GM18508 (cell line): ENCODE data around the gene WIPI1.

ENCODE experiments used
- ATAC-seq: cut with Tn5 transposase; IDR thresholded peaks from one replicate; pipeline ENCODE4 v1.9.1; 2021; ENCODE audit warnings: moderate number of reproducible peaks; ENCODE audit not compliant: insufficient read depth, unreplicated experiment

The WIPI1 gene

DNA sequence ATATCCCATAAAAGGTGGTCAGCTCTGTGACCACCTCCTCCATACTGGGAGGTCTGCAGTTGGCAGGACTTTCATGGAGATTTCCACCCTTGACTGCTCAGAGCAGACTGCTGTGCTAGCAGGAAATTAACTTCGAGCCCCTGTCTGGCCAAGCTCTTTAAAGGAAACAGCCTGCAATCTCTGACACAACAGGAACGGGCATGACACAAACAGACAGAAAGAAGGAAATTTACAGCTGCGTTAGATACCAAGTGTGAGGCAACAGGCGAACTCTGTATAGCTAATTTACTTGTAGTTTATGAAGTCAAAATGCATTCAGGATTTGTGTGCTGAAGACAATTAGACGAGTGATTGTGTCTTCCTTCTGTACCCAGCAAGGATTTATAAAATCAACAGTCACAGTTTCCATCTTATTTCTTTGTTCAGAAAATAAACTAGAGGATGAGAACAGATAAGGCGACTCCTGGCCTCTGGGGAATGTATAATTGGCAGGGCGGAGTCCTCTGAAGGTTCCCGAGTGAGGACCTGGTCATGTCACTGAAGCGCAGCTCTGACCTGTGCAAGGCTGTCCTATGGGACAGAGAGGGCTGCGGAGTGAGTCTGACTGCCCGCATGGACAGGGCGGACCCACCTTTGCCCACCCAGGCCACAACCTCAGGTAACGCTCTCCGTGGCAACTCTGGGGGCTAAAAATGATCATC, 16.1 kb downstream of the WIPI1 start:
- ATAC-seq = no peak

- no peak for ATAC-seq
Measured at GRCh38 chr17:68440526-68440925, 16.8 kb downstream of the WIPI1 start.

- ATAC-seq = no peak
Measured at GRCh38 chr17:68439656-68440290, 17.5 kb downstream of the WIPI1 start.

DNA sequence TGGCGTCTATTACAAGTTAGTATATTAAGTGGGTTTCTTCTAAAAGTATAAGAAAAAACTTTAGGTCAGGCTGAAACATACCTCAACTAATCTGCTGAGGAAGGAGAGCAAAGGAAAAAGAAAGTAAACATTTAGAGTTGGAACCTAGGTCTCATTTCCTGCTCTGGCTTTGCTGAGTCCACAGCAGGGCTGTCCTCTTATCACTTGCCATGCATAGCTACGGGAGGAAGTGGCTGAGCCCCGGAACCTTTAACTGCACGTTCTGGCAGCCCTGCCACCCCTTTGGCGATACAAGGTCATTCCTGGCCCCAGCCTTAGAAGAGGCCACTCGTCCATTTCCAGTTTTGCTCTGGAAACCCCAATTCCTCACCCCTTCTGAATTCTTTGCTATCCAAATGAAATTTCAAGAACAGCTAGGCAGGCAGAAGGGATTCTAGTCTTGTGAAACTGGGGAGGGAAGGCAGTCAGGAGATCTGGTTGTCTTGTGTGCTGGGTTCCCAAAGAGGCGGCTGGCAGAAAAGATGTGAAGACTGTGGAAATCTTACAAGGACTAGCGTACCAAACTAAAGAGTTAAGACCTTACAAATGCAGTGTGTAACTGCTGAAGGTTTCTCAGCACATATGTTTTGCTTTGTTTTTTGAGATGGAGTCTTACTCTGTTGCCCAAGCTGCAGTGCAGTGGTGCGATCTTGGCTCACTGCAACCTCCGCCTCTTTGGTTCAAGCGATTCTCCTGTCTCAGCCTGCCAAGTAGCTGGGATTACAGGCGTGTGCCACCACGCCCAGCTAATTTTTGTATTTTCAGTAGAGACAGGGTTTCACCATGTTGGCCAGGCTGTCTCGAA, 19.1 kb downstream of the WIPI1 start:
- peak; percentile 46 for ATAC-seq

DNA sequence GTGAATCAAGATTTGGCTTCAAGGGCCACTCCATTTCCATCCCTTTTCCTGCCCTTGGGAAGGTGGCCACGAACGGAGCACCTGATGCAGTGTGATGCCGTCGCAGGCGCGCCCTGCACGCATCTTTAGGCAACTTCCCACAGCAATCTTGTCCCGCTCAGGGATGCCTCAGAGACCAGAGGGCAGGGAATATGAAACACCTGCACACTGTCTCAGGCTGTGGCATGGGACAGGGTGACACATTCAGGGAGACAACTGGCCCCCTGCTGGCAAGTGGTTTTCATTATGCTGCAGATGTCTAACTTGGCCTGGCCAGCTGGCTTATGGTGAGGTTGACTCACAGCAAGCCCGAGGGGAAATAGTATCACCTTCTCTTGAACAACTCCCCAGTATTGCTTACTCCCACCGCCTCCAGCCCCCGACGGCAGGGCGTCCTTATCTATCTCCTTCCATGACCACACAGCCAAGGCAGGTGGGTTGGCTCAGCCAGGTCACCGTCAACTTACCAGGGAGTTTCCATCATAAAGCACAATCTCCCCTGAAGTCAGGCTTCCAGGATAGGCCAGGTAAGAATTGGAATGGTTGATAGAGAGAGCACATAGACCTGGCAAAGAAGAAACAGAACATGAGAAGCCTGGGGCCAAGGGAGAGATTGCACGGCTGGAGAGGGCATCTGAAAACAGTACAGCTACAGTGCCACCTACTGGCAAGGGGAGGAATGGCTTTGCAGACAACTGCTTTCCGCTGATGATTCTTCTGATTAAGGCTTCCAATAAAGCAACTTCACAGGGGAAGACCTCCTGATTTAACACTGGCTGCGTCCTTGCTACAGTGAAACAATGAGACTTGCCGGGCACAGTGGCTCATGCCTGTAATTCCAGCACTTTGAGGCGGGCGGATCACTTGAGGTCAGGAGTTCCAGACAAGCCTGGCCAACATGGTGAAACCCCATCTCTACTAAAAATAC, 21.1 kb downstream of the WIPI1 start:
- no peak for ATAC-seq

DNA sequence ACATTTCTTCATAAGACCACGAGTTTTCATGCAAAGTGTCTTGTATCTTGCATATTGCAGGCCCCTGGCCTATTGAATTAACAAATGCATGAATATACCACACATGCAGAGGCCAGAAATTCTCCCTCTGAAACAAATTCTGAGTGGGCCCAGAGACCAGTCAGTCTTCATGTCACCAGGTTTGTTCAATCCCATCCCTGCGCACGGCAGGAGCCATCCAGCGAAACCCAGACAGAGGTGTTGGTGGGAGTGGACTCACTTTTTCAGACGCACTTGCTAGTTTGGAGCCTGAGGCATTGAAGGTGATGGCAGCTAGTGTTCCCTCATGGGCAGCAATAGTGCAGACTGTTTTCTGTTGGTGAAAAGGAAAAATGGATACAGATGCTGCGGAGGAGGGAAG, 21.9 kb downstream of the WIPI1 start:
- no peak for ATAC-seq

- ATAC-seq = no peak
Measured at GRCh38 chr17:68433911-68434508, 23.3 kb downstream of the WIPI1 start.

DNA sequence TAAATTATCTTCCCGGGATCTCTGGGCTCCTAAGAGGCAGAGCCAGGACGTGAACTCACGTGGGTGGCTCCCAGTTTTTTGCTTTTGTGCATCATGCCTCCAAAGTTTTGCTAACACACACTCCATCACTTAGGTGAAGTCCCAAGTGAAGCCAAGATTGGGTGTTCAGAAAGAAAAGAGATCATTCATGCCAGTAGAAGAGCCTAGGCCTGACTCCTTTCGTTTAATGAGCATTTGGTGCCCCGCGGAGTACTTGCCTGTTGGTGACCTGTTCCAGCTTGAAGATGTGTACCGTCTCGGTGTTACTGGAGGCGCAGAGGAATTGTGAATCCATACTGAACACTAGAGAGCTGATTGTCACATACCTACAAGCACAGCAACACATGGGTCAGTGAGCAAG, 24.1 kb downstream of the WIPI1 start:
- no peak for ATAC-seq

- ATAC-seq = no peak
Measured at GRCh38 chr17:68432086-68432864, 25.0 kb downstream of the WIPI1 start.

DNA sequence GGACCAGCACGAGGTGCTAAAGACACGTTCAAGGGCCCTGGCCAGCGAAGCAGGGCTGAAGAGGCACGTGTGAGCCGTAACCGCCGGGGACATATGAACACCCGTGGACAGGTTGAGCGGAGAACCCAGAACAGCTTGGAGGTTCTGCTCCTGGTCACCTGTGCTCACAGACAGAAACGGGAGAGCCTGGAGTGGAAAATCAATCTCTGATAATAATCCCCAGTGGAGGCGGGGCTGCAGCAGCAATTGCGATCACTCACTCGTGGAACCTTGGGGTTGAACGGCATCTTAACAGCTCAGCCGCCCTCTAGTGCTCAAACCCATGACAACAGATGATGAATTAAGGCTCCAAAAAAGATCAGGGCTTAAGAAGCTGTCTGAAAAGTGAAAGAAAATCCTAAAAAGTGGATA, 25.6 kb downstream of the WIPI1 start:
- no peak for ATAC-seq

GRCh38 chr17:68431045-68431608, 26.2 kb downstream of the WIPI1 start:
- ATAC-seq = no peak

GRCh38 chr17:68429881-68430280, 27.4 kb downstream of the WIPI1 start:
- ATAC-seq = no peak

DNA sequence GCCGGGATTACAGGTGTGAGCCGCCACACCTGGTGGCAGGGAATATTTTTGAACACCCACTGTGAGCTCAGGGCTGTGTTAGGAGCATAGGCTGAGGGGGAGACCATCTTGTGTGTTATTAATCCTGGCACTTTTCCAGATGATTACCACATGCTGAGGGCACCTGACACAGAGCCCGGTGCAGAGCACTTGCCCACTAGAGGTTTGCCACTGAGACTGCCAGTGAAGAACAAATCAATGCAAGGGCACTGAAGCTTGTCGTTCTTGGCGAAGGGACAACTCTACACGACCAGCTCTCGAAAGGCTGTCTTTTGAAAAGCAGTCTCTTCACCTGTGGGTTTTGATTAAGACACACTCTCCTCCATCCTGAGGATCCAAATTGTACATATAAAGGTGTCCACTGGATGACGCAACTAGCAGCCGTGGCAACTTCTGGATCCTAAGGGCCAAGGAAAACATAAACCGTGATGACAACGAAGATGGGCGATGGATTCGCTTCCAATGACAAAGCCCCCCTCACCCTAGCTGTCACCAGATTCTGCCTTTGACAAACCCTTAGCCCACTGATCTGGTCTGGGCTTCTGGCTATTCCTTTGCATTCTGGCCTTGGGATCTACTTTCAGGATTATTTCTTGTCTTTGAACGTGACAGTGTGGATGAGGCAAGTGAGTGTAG, 28.7 kb downstream of the WIPI1 start:
- ATAC-seq = no peak

DNA sequence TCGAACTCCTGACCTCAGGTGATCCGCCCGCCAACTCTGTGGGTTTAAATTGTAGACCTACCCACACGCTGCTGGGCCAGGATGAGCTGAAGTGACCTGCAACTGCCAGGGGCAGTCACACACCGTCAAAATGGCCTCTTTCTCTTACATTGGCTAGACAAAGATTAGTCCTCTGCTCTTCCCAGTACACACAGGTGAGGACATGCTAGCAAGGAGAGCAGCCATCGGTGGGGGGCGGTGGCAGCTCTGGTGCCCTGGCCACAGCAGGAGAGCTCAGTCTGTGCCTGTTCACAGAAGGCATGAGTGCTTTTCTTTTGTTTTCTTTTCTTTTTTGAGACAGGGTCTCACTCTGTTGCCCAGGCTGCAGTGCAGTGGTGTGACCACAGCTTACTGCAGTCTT, 29.7 kb downstream of the WIPI1 start:
- no peak for ATAC-seq

- no peak for ATAC-seq
Measured at GRCh38 chr17:68425979-68426378, 31.3 kb downstream of the WIPI1 start.

GRCh38 chr17:68424861-68425260, 32.4 kb downstream of the WIPI1 start:
- ATAC-seq = no peak

- ATAC-seq = no peak
Measured at GRCh38 chr17:68424203-68424602, 33.1 kb downstream of the WIPI1 start.

- no peak for ATAC-seq
Measured at GRCh38 chr17:68423251-68423650, 34.0 kb downstream of the WIPI1 start.
